ENCODE results near the gene ABHD16A. TPM values are rescaled to one million over a fixed set of nuclear protein-coding genes. Genes with fewer than 3 reads are reported as not detected.
A peak's percentile ranks its signal among the peaks of the same experiment; 100 is the strongest.

The ABHD16A gene
- total RNA-seq, 4 donors from 2014 or later = 44.1 to 92.6 (median 63.1) TPM

- DNase-seq = peak; percentile 89 to 94 (median 90)
- no peaks in the 10 kb centered on the region for H3K27me3 ChIP-seq
- H3K9me3 ChIP-seq = no peaks in the 10 kb centered on the region
- peaks cover 9 to 67% (median 19%) of the 10 kb centered on the region in 4 donors for H3K4me1 ChIP-seq
- H3K4me3 ChIP-seq = peak within 1 kb of the TSS; percentile 54 to 74 (median 66)
- peak within 1 kb of the TSS; percentile 81 to 90 (median 84) for H3K27ac ChIP-seq
- H3K36me3 ChIP-seq = peaks cover 0 to 25% (median 0%) of the 10 kb centered on the region in 3 donors
- TF ChIP-seq POLR2A (IDR thresholded peaks at IDR 0.05) (peak; percentile 87 to 92), CTCF (IDR thresholded peaks at IDR 0.05) (no peak)
Observed at GRCh38 chr6:31660381-31661261, 42.5 kb downstream of the ABHD16A start, which contains the start of gene C6orf47. C6orf47 (minus strand) TSS chr6:31660778; CDS start chr6:31659947, 831 bp downstream.

GRCh38 chr6:31659649-31660380 is 43.3 kb downstream of the ABHD16A start:
- TF ChIP-seq CTCF (IDR thresholded peaks at IDR 0.05) = no peak
- H3K4me3 ChIP-seq = peak overlapping the region; percentile 54 to 74 (median 66)
- H3K27ac ChIP-seq = peak overlapping the region; percentile 81 to 90 (median 84)
- peak in 2 of 3 donors; percentile 41 to 62 for DNase-seq
- peaks cover 0 to 25% (median 0%) of the 10 kb centered on the region in 3 donors for H3K36me3 ChIP-seq
- H3K9me3 ChIP-seq = no peaks in the 10 kb centered on the region
- no peaks in the 10 kb centered on the region for H3K27me3 ChIP-seq
- H3K4me1 ChIP-seq = peaks cover 9 to 72% (median 19%) of the 10 kb centered on the region in 4 donors

- Histone ChIP-seq H3K4me1 (peaks cover 9 to 76% (median 19%) of the 10 kb centered on the region in 4 donors), H3K27ac (peak overlapping the region in 3 of 4 donors; percentile 81 to 90 (median 85)), H3K36me3 (peaks cover 0 to 25% (median 0%) of the 10 kb centered on the region in 3 donors), H3K9me3 (no peaks in the 10 kb centered on the region), H3K4me3 (peak overlapping the region; percentile 54 to 74 (median 66)), H3K27me3 (no peaks in the 10 kb centered on the region)
- no peak for TF ChIP-seq CTCF (IDR thresholded peaks at IDR 0.05)
- TF ChIP-seq POLR2A (IDR thresholded peaks at IDR 0.05) = no peak
- DNase-seq = no peak
Observed at GRCh38 chr6:31658983-31659648, 44.0 kb downstream of the ABHD16A start.

- no peak overlapping the region for H3K27ac ChIP-seq
- H3K9me3 ChIP-seq = no peaks in the 10 kb centered on the region
- peaks cover 7 to 76% (median 14%) of the 10 kb centered on the region in 4 donors for H3K4me1 ChIP-seq
- peaks cover 0 to 25% (median 0%) of the 10 kb centered on the region in 3 donors for H3K36me3 ChIP-seq
- DNase-seq = no peak
- H3K4me3 ChIP-seq = peak overlapping the region in 1 of 4 donors; percentile 5
- TF ChIP-seq CTCF (IDR thresholded peaks at IDR 0.05) = no peak
- TF ChIP-seq POLR2A (IDR thresholded peaks at IDR 0.05) = no peak
- no peaks in the 10 kb centered on the region for H3K27me3 ChIP-seq
Observed at GRCh38 chr6:31658158-31658688, 44.9 kb downstream of the ABHD16A start.

All from Peyer's patch (tissue), 4 donors.